Measurements from ENCODE around the gene SH3D19.
"Not testable (repeated sequence)": the region's sequence is repeated elsewhere in the genome, so short reads cannot be mapped to it uniquely, and the experiment has no call there.

Gene SH3D19

GRCh38 chr4:151144329-151145072 lies 180.9 kb downstream of the SH3D19 start:
- H3K36me3 ChIP-seq (ENCODE audit: control insufficient read depth in 1 of 2, insufficient read depth in 2 of 2, low read length in 2 of 2): peaks cover 19 to 78% of the 10 kb centered on the region in 2 donors
- no peaks in the 10 kb centered on the region for H3K4me1 ChIP-seq (ENCODE audit: control insufficient read depth in 1 of 2, insufficient read depth in 2 of 2, low read length in 2 of 2)
- no peak overlapping the region for H3K27ac ChIP-seq (ENCODE audit: low read depth, low read length)
- no peaks in the 10 kb centered on the region for H3K27me3 ChIP-seq (ENCODE audit: control insufficient read depth in 1 of 2, insufficient read depth in 2 of 2, low read length in 2 of 2)
- H3K9me3 ChIP-seq (ENCODE audit: control insufficient read depth in 1 of 2, low read length in 2 of 2): no peaks in the 10 kb centered on the region
- no peak overlapping the region for H3K9ac ChIP-seq (ENCODE audit: low read depth in 1 of 2, low read length in 2 of 2)
- H3K4me3 ChIP-seq (ENCODE audit: low read depth in 1 of 2, low read length in 2 of 2): no peak overlapping the region

- no peaks in the 10 kb centered on the region for H3K9me3 ChIP-seq (ENCODE audit: control insufficient read depth in 1 of 2, low read length in 2 of 2)
- H3K36me3 ChIP-seq (ENCODE audit: control insufficient read depth in 1 of 2, insufficient read depth in 2 of 2, low read length in 2 of 2): peaks cover 15 to 78% of the 10 kb centered on the region in 2 donors
- H3K27ac ChIP-seq (ENCODE audit: low read depth, low read length): no peak overlapping the region
- H3K27me3 ChIP-seq (ENCODE audit: control insufficient read depth in 1 of 2, insufficient read depth in 2 of 2, low read length in 2 of 2): no peaks in the 10 kb centered on the region
- no peak overlapping the region for H3K4me3 ChIP-seq (ENCODE audit: low read depth in 1 of 2, low read length in 2 of 2)
- H3K9ac ChIP-seq (ENCODE audit: low read depth in 1 of 2, low read length in 2 of 2): no peak overlapping the region
- no peaks in the 10 kb centered on the region for H3K4me1 ChIP-seq (ENCODE audit: control insufficient read depth in 1 of 2, insufficient read depth in 2 of 2, low read length in 2 of 2)
Measured at GRCh38 chr4:151143811-151144210, 181.6 kb downstream of the SH3D19 start.

GRCh38 chr4:151143162-151143561 lies 182.2 kb downstream of the SH3D19 start:
- Histone ChIP-seq H3K9me3 (ENCODE audit: control insufficient read depth in 1 of 2, low read length in 2 of 2) (no peaks in the 10 kb centered on the region), H3K27ac (ENCODE audit: low read depth, low read length) (no peak overlapping the region), H3K27me3 (ENCODE audit: control insufficient read depth in 1 of 2, insufficient read depth in 2 of 2, low read length in 2 of 2) (no peaks in the 10 kb centered on the region), H3K36me3 (ENCODE audit: control insufficient read depth in 1 of 2, insufficient read depth in 2 of 2, low read length in 2 of 2) (peaks cover 15 to 79% of the 10 kb centered on the region in 2 donors), H3K9ac (ENCODE audit: low read depth in 1 of 2, low read length in 2 of 2) (no peak overlapping the region), H3K4me3 (ENCODE audit: low read depth in 1 of 2, low read length in 2 of 2) (no peak overlapping the region), H3K4me1 (ENCODE audit: control insufficient read depth in 1 of 2, insufficient read depth in 2 of 2, low read length in 2 of 2) (no peaks in the 10 kb centered on the region)

GRCh38 chr4:151142758-151143157 lies 182.6 kb downstream of the SH3D19 start:
- Histone ChIP-seq H3K4me1 (ENCODE audit: control insufficient read depth in 1 of 2, insufficient read depth in 2 of 2, low read length in 2 of 2) (no peaks in the 10 kb centered on the region), H3K27me3 (ENCODE audit: control insufficient read depth in 1 of 2, insufficient read depth in 2 of 2, low read length in 2 of 2) (no peaks in the 10 kb centered on the region), H3K27ac (ENCODE audit: low read depth, low read length) (no peak overlapping the region), H3K4me3 (ENCODE audit: low read depth in 1 of 2, low read length in 2 of 2) (no peak overlapping the region), H3K36me3 (ENCODE audit: control insufficient read depth in 1 of 2, insufficient read depth in 2 of 2, low read length in 2 of 2) (peaks cover 15 to 80% of the 10 kb centered on the region in 2 donors), H3K9me3 (ENCODE audit: control insufficient read depth in 1 of 2, low read length in 2 of 2) (no peaks in the 10 kb centered on the region), H3K9ac (ENCODE audit: low read depth in 1 of 2, low read length in 2 of 2) (no peak overlapping the region)

GRCh38 chr4:151139814-151140213 lies 185.6 kb downstream of the SH3D19 start:
- Histone ChIP-seq H3K27ac (ENCODE audit: low read depth, low read length) (no peak overlapping the region), H3K9me3 (ENCODE audit: control insufficient read depth in 1 of 2, low read length in 2 of 2) (no peaks in the 10 kb centered on the region), H3K9ac (ENCODE audit: low read depth in 1 of 2, low read length in 2 of 2) (no peak overlapping the region), H3K27me3 (ENCODE audit: control insufficient read depth in 1 of 2, insufficient read depth in 2 of 2, low read length in 2 of 2) (no peaks in the 10 kb centered on the region), H3K36me3 (ENCODE audit: control insufficient read depth in 1 of 2, insufficient read depth in 2 of 2, low read length in 2 of 2) (peaks cover 9 to 68% of the 10 kb centered on the region in 2 donors), H3K4me3 (ENCODE audit: low read depth in 1 of 2, low read length in 2 of 2) (no peak overlapping the region), H3K4me1 (ENCODE audit: control insufficient read depth in 1 of 2, insufficient read depth in 2 of 2, low read length in 2 of 2) (no peaks in the 10 kb centered on the region)

GRCh38 chr4:151136048-151136447 lies 189.4 kb downstream of the SH3D19 start:
- H3K36me3 ChIP-seq (ENCODE audit: control insufficient read depth in 1 of 2, insufficient read depth in 2 of 2, low read length in 2 of 2): peaks cover 3 to 51% of the 10 kb centered on the region in 2 donors
- H3K27me3 ChIP-seq (ENCODE audit: control insufficient read depth in 1 of 2, insufficient read depth in 2 of 2, low read length in 2 of 2); H3K27ac ChIP-seq (ENCODE audit: low read depth, low read length): not testable (repeated sequence)

GRCh38 chr4:151133311-151133710 lies 192.1 kb downstream of the SH3D19 start:
- H3K27me3 ChIP-seq (ENCODE audit: control insufficient read depth in 1 of 2, insufficient read depth in 2 of 2, low read length in 2 of 2): no peaks in the 10 kb centered on the region
- no peaks in the 10 kb centered on the region for H3K4me1 ChIP-seq (ENCODE audit: control insufficient read depth in 1 of 2, insufficient read depth in 2 of 2, low read length in 2 of 2)
- no peak overlapping the region for H3K27ac ChIP-seq (ENCODE audit: low read depth, low read length)
- no peak overlapping the region for H3K4me3 ChIP-seq (ENCODE audit: low read depth in 1 of 2, low read length in 2 of 2)
- H3K36me3 ChIP-seq (ENCODE audit: control insufficient read depth in 1 of 2, insufficient read depth in 2 of 2, low read length in 2 of 2): peaks cover 0 to 49% of the 10 kb centered on the region in 2 donors
- no peaks in the 10 kb centered on the region for H3K9me3 ChIP-seq (ENCODE audit: control insufficient read depth in 1 of 2, low read length in 2 of 2)
- no peak overlapping the region for H3K9ac ChIP-seq (ENCODE audit: low read depth in 1 of 2, low read length in 2 of 2)

More at GRCh38 chr4:151136048-151136447, 189.4 kb downstream of the SH3D19 start:
- not testable (repeated sequence) for H3K4me1 ChIP-seq (ENCODE audit: control insufficient read depth in 1 of 2, insufficient read depth in 2 of 2, low read length in 2 of 2); H3K4me3 ChIP-seq (ENCODE audit: low read depth in 1 of 2, low read length in 2 of 2); H3K9me3 ChIP-seq (ENCODE audit: control insufficient read depth in 1 of 2, low read length in 2 of 2); H3K9ac ChIP-seq (ENCODE audit: low read depth in 1 of 2, low read length in 2 of 2)

GRCh38 chr4:151129796-151130195 lies 195.6 kb downstream of the SH3D19 start:
- Histone ChIP-seq H3K36me3 (ENCODE audit: control insufficient read depth in 1 of 2, insufficient read depth in 2 of 2, low read length in 2 of 2) (peaks cover 10 to 48% of the 10 kb centered on the region in 2 donors), H3K27ac (ENCODE audit: low read depth, low read length) (no peak overlapping the region), H3K9ac (ENCODE audit: low read depth in 1 of 2, low read length in 2 of 2) (no peak overlapping the region), H3K4me3 (ENCODE audit: low read depth in 1 of 2, low read length in 2 of 2) (no peak overlapping the region), H3K4me1 (ENCODE audit: control insufficient read depth in 1 of 2, insufficient read depth in 2 of 2, low read length in 2 of 2) (no peaks in the 10 kb centered on the region), H3K27me3 (ENCODE audit: control insufficient read depth in 1 of 2, insufficient read depth in 2 of 2, low read length in 2 of 2) (no peaks in the 10 kb centered on the region), H3K9me3 (ENCODE audit: control insufficient read depth in 1 of 2, low read length in 2 of 2) (no peaks in the 10 kb centered on the region)

GRCh38 chr4:151117371-151117962 lies 207.9 kb downstream of the SH3D19 start:
- Histone ChIP-seq H3K9ac (ENCODE audit: low read depth in 1 of 2, low read length in 2 of 2) (no peak overlapping the region), H3K4me1 (ENCODE audit: control insufficient read depth in 1 of 2, insufficient read depth in 2 of 2, low read length in 2 of 2) (peaks cover 0 to 4% of the 10 kb centered on the region in 2 donors), H3K4me3 (ENCODE audit: low read depth in 1 of 2, low read length in 2 of 2) (no peak overlapping the region), H3K27me3 (ENCODE audit: control insufficient read depth in 1 of 2, insufficient read depth in 2 of 2, low read length in 2 of 2) (no peaks in the 10 kb centered on the region), H3K36me3 (ENCODE audit: control insufficient read depth in 1 of 2, insufficient read depth in 2 of 2, low read length in 2 of 2) (peaks cover 5 to 44% of the 10 kb centered on the region in 2 donors), H3K27ac (ENCODE audit: low read depth, low read length) (no peak overlapping the region), H3K9me3 (ENCODE audit: control insufficient read depth in 1 of 2, low read length in 2 of 2) (no peaks in the 10 kb centered on the region)

GRCh38 chr4:151114986-151115385 lies 210.4 kb downstream of the SH3D19 start:
- H3K36me3 ChIP-seq (ENCODE audit: control insufficient read depth in 1 of 2, insufficient read depth in 2 of 2, low read length in 2 of 2): peaks cover 5 to 41% of the 10 kb centered on the region in 2 donors
- H3K27me3 ChIP-seq (ENCODE audit: control insufficient read depth in 1 of 2, insufficient read depth in 2 of 2, low read length in 2 of 2): no peaks in the 10 kb centered on the region
- H3K4me3 ChIP-seq (ENCODE audit: low read depth in 1 of 2, low read length in 2 of 2): no peak overlapping the region
- no peaks in the 10 kb centered on the region for H3K9me3 ChIP-seq (ENCODE audit: control insufficient read depth in 1 of 2, low read length in 2 of 2)
- H3K27ac ChIP-seq (ENCODE audit: low read depth, low read length): no peak overlapping the region
- peaks cover 0 to 4% of the 10 kb centered on the region in 2 donors for H3K4me1 ChIP-seq (ENCODE audit: control insufficient read depth in 1 of 2, insufficient read depth in 2 of 2, low read length in 2 of 2)
- no peak overlapping the region for H3K9ac ChIP-seq (ENCODE audit: low read depth in 1 of 2, low read length in 2 of 2)
